GM21447 (cell line): Measurements from ENCODE around the gene MKRN2OS.
A peak's percentile ranks its signal among the peaks of the same experiment; 100 is the strongest.
"Not testable (repeated sequence)": the region's sequence is repeated elsewhere in the genome, so short reads cannot be mapped to it uniquely, and the experiment has no call there.

Source experiments
- ATAC-seq: cut with Tn5 transposase; IDR thresholded peaks from one replicate; pipeline ENCODE4 v1.9.1; 2021; ENCODE audit not compliant: unreplicated experiment

MKRN2OS gene

DNA sequence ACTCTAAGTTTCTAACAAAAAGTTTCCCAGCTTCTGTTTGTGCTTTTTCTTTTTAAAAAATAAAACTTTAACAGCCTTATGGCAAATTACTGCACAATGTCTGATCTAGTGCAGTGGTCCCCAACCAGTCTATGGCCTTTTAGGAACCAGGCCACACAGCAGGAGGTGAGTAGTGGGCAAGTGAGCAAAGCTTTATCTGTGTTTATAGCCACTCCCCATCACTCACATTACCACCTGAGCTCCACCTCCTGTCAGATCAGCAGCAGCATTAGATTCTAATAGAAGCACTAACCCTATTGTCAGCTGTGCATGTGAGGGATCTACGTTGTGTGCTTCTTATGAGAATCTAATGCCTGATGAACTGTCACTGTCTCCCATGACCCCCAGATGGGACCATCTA lies 17.2 kb upstream of the MKRN2OS start:
- no peak for ATAC-seq

DNA sequence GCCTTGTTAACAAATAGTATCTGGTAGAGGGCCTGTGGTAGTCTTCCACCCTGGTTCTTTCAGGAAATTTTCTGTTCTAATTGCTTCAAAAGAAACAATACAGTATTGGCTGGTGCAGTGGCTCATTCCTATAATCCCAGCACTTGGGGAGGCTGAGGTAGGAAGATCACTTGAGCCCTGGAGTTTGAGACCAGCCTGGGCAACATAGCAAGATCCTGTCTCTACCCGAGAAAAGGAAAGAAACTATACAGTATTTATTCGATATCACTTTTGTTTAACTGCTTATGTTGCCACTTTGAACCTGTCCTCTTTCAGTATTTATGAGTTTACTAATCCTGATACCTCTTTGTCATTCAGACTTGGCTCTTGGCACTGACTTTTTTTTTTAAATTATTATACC lies 16.1 kb upstream of the MKRN2OS start:
- no peak for ATAC-seq

DNA sequence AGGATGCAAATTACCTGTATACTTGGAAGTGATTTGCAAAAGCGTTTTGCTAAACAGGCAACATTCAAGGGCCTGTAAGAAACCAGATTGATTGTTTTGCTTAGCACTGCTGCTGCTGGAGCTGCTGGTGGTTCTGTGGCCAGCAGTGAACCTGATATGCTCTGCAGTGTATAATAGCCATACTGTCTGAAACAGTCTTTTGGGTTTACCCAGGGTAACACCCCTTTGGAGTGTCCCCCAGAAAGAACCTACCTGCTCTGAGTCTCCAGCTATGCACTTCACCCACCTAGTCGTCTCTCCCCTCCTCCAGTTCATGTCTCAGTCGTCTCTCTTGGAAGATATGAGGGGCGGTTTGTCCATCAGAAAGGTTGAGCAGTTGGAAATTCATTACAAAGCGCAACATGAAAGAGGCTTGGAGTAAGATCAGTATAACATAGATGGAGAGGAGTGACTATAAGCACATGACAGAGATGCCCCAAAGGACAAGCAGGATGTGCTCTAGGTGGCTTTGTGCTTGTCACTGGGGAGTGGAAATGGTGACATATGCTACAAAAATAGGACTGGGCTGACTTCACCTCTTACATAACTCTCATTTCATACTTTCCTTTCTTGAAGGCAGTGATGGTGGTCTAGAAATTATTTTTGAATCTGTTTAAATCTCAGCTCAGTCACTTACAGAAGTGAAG lies 15.3 kb upstream of the MKRN2OS start:
- ATAC-seq: peak; percentile 53

DNA sequence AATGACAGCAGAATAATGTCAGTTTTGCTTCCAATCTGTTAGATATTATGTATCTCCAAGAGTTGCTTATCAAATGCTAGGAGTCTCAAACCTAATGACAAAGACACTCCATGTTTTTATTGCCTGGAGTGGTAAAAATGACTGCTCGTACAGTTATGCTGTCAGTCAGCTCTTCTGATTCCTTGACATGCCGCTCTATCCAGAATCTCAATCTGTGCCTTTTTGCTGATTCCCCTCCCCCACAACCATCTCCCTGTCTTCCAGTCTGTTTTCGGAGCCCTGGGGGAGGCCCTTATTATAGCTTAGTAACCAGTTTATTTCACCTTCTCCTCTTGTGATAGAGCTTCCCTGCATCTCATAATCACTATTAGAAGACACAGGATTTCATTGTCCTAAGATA lies 14.2 kb upstream of the MKRN2OS start:
- ATAC-seq: no peak

GRCh38 chr3:12558706-12559105 lies 13.4 kb upstream of the MKRN2OS start:
- no peak for ATAC-seq

DNA sequence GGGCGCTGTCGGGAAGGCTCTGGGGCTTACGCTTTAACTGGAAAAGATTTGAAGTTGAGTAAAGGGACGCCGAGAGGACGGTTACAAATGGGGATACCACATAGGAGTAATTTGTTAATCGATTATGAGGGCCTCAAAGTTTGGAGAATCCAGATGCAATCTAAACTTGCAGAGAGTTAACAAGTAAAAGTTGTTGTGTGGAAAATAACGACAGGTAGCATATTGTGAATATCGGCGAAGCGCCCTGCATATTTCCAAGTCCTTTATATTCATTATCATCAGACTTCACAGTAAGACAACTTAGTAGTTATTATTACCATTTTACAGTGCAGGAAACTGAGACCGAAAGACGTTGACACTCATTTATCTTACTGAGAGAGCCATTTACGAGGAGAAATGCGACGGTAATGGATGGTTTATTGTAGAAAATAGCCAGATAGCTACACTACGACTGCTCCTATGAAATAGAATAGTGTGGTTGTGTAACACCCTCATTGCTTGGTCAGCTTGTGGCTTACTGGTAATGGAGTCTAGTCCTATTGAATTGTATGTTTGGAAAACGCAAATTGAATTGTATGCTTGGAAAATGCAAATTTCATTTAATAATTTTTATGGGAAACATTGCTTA lies 12.3 kb upstream of the MKRN2OS start:
- no peak for ATAC-seq

DNA sequence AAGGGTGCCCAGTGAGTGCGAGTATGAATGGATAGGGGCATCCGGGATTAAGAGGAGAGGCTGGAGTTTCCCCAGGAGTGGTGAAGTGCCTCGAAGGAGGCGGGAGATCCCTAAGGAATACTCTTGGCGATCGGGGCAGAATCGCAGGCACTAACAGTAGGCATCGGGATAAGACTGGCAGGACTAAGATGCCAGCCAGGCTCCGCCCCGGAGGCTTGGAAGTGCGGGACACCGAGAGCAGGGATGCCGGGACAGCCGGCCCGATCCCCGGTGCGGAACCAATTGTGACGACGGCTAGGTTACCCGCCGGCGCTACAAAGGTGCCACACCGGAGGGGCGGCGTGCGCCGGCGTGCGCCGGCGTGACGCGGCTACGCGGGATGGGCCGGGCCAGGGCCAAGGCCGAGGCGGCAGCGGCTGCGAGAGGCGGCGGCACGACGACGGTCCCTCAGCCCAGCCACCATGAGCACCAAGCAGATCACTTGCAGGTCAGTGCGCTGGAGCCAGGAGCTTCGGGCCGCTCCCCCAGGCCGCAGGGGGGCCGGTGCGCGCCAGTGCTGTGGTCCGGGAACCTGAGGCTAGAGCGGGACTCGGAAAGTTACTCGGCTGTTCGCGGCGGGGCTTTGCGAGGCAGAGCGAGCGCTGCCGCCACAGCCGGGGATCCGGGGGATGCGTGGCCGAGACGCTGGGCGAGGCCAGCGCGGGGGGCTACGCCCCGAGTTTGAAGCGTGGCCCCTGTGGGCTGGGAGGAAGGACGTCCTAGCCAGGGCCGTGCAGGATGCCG lies 11.6 kb upstream of the MKRN2OS start, which contains the start of gene MKRN2:
MKRN2 (plus strand) TSS at position 398 of the 783 bp plus-strand sequence; CDS start at position 462, 64 bp downstream.
- ATAC-seq: peak; percentile 64

- no peak for ATAC-seq
Observed at GRCh38 chr3:12556314-12556689, 11.0 kb upstream of the MKRN2OS start.

- no peak for ATAC-seq
Observed at GRCh38 chr3:12553921-12554391, 8.7 kb upstream of the MKRN2OS start.

GRCh38 chr3:12549971-12550760 lies 4.9 kb upstream of the MKRN2OS start:
- no peak for ATAC-seq

GRCh38 chr3:12544652-12545472 lies 437 bp downstream of the MKRN2OS start:
- no peak for ATAC-seq

DNA sequence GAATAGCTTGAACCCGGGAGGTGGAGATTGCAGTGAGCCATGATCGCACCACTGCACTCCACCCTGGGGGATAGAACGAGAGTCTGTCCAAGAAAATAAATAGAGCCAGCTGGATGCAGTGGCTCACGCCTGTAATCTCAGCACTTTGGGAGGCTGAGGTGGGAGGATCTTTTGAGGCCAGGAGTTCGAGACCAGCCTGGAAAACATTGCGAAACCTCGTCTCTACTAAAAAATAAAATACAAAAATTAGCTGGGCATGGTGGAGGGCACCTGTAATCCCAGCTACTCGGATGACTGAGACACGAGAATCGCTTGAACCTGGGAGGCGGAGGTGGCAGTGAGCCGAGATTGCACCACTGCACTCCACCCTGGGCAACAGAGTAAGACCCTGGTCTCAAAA lies 1.8 kb downstream of the MKRN2OS start:
- not testable (repeated sequence) for ATAC-seq

GRCh38 chr3:12541625-12542024 lies 3.7 kb downstream of the MKRN2OS start:
- no peak for ATAC-seq

- ATAC-seq: no peak
Observed at GRCh38 chr3:12536423-12536822, 8.9 kb downstream of the MKRN2OS start.

DNA sequence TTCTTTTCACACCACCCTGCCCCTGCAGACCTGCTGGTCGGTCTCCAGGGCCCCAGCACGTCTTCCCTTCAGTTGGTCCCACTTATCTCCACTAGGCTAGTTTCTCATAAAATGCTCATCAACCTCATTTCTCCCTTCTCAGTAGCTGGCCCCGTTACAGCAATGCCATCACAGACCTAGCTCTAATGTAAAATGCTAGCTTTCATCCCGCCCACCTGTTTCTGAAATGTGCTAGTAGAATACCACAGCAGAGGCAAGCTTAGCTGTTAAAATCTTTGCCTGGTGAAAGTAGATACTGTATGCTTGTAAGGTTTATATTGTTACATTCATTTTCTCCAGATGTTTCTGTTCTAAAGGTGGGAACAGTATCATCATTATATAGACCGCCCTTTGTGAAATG lies 13.1 kb downstream of the MKRN2OS start:
- no peak for ATAC-seq

- no peak for ATAC-seq
Observed at GRCh38 chr3:12527757-12528143, 17.5 kb downstream of the MKRN2OS start.

DNA sequence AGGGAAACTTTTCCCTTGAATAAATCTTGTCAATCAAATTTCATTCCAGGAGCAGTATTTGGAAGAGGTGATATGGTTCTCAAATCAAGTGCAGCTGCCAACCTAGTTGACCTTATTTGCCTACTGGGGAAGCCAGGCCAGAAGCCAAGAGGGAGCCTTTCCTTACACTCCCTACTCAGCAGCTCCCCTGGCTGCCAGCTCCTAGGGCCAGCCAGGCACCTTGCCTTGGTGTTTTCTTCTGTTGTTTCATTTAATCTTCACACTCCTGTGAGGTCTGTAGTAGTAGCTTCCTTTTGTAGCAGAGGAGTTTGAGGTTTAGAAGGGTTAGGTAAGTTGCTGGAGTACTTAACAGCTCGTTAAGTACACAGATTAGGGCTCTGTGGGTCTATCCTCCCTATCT lies 22.6 kb downstream of the MKRN2OS start:
- ATAC-seq: no peak

- ATAC-seq: no peak
Observed at GRCh38 chr3:12521010-12521409, 24.3 kb downstream of the MKRN2OS start.

- no peak for ATAC-seq
Observed at GRCh38 chr3:12518261-12519028, 26.9 kb downstream of the MKRN2OS start.

DNA sequence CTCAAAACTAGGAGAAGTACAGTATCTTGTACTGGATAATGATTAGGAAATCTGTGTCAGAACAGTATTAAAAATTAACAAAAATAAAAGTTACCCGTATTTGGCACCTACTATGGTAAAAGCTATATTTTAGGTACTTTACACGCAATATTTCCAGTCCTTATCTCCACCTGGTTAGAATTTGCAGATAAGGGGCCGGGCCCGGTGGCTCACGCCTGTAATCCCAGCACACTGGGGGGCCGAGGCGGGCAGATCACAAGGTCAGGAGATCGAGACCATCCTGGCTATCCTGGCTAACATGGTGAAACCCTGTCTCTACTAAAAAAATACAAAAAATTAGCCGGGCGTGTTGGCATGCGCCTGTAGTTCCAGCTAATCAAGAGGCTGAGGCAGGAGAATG lies 28.4 kb downstream of the MKRN2OS start:
- ATAC-seq: no peak
